HG03460 (cell line): ENCODE results near the gene PI4K2A.

Source experiments
- ATAC-seq: cut with Tn5 transposase; IDR thresholded peaks from one replicate; pipeline ENCODE4 v1.9.1; 2021; ENCODE audit not compliant: unreplicated experiment

PI4K2A gene

DNA sequence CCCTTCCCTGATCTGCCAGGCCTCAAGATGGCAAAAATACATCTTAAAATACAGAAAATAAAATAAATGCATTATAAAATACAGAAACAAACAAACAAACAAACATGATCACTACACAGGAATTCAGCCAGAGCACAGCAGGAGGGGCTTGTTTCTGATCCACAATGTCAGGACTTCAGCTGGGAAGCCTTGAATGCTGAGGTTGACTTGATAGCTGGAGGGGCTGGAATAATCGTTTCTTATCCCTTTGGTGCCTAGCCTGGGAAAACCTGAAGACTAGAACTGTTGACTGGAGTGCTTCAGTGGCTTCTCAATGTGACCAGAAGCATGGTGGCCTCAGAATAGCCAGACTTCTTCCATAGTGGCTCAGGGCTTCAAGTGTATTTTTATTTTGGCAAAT is 63.9 kb downstream of the PI4K2A start:
- ATAC-seq, result no peak

DNA sequence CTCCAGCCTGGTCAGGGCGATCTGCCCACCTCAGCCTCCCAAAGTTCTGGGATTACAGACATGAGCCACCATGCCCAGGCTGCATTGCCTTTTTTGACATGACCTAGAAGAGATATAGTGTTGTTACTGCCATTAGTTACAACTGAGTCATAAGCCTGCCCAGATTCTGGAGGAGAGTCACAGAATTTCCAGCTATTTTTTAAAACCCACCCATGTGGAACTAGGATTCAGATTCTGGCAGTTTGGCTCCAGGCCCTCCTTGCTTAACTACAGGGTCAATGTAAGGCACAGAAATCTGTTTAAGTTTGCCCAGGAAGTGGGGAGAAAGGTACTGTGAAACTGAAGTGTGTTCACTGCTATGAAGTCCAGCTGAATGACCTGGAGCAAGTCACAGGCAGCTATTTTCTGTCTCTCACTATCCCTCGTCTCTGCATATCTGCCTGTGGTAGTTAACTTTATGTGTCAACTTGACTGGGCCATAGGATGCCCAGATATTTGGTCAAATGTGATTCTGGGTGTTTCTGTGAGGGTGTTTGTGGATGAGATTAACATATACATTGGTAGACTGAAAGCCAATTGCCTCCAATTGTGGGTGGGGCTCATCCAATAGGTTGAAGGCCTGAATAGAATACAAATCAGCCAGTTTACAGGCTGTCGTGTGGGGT is 64.7 kb downstream of the PI4K2A start:
- no peak for ATAC-seq

DNA sequence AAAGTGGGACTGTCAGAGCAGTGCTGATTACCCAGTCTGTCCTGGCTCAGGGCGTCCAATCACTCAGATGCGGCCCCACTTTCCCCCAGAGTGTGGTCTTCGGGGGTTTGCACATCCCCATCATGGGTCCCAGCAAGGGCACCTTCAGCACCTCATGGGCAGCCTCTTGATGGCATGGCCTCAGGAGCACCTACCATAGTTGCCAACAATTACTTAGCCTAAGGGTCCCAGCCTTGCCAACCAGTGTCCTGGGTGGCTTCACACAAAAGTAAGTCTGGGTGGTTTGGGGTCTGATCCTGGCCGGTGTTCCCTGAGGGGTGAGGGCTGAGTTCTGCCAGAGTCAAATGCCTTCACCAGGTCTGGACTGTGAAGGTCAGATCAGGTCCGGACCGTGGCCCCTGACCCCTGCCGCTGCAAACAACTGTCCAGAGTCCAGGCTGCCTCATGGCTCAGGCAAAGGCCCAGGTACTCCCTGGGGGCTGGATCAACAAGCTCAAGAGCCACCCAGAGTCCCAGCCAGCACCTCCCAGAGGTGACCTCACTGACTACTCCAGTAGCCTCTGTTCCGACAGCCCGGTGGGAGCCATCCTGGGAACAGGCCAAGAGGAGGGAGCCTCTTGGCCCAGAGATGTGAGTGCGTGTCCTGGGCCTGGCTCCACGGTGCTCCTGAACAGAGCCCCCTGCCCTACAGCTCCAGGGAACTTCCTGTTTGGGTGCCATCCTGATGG is 66.8 kb downstream of the PI4K2A start:
- no peak for ATAC-seq

DNA sequence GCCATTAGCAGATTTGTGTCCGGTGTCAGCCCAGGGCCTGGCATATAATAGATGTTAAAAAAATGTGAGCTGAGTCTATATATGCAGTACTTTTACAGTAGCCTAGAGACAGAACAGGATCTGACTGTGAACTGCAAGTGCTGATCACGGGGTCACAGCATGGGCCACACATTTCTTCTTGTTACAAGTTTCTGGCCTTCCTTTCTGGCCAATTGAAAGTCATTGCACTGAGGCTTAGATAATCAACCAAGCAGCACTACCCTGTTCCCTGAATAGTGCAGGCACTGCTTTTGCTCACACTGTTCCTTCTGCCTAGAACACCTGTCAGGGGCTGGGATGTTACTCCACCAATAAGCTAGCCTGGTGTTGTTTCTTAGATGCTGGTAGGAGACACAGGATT is 67.7 kb downstream of the PI4K2A start:
- no peak for ATAC-seq

DNA sequence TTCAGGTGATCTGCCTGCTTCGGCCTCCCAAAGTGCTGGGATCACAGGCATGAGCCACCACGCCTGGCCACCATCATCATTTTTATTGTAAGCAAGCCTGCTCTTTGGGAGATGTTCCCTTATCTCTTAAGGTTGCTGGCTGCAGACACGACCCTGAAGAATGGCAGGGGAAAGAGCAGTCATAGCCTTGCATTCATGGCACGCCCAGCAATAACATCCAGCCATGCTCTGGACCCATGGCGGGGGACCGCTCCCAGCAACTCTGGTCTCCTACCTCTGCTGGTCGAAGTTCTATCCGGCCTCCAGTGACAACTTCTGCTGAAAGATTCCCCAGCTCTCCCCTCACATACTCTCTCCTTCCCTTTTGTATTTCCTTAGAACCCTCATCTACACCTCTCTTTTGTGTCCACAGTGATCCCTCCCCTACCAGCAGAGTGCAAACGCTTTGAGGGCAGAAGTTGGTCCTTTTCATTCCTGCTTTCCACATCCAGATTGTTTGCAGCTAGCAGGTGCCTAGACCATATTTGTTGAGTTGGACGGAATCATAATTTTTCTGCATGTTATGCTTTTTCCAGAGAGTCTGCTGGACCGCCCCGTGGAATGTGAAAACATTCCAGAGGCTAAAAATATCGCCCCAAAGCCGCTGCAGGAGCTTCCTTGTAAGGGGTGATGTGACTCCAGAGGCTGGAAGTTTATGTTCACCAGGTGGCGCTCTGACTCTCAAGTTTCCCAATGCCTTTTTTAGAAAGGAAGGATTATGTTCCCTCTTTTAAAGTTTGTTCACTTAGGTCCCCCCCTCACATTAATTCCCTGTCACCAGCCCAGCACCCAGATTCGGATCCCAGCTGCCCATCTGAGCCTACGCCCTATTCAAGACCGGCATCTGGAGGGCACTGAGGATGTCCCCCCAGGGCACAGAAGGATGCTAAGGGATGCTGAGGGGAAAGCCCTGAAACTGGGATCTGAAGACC is 68.8 kb downstream of the PI4K2A start:
- ATAC-seq, result no peak

DNA sequence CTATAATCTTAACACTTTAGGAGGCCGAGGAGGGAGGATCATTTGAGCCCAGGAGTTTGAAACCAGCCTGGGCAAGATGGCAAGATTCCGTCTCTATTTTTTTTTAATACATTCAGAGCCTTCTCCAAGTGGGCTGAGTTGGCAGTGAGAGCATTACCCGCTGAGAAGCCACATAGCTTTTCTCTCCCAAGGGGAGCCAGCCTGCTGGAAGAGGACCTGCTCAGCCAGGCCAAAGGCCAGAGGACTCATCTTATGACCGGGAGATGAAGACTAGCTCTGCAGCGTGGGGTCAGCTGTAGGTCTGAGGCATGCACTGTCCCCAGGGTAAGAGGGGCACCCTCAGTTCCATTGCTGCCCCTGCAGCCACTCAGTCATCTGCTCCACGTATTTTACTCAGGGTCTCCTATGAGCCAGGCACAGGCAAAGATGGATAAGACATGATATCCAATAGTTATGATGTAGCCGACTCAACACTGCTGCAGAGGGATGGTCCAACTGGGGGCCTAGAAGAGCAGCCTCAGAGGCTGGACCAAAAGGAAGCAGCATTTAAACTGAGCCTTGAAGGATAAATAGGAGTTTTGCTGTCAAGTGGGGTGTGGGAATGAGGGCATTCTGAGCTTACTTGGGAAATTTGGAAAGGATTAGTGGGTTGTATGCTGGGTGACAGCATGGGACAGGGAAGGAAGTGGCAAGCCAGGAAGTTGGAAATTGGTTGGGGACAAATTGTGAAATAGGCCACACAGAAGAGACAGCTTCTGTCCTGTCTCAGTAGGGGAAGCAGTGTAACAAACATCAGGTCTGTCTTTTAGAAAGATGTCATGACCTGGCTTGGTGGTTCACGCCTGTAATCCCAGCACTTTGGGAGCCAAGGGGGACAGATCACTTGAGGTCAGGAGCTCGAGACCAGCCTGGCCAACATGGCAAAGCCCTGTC is 71.4 kb downstream of the PI4K2A start:
- ATAC-seq, result no peak

DNA sequence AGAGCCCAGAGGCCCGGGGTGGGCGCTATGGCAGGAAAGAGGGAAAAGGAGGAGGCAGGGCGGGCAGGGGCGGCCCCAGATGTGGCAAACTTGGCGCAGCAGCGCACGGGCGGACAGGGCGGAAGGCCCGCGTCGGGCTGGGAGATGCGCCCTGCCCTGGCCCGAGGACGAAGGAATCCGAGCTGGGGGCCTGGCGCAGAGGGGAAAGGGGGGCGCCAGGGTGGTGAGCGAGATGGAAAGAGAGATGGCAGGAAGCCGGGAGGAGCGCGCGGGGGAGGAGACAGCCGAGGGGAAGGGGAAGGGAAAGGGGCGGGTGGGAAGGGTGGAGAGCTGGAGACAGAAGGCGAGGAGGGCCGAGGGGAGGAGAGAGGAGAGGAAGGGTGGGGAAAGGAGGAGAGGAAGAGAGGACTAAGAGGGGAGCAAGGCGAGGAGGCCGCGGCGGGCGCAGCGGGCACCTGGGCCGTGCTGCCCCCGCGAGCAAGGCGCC is 72.9 kb downstream of the PI4K2A start, which contains the start of gene MARVELD1:
TSS of gene MARVELD1 (plus strand) at position 392 of the 487 bp plus-strand sequence. CDS start 147 bp downstream, outside the sequence.
- ATAC-seq, result no peak

DNA sequence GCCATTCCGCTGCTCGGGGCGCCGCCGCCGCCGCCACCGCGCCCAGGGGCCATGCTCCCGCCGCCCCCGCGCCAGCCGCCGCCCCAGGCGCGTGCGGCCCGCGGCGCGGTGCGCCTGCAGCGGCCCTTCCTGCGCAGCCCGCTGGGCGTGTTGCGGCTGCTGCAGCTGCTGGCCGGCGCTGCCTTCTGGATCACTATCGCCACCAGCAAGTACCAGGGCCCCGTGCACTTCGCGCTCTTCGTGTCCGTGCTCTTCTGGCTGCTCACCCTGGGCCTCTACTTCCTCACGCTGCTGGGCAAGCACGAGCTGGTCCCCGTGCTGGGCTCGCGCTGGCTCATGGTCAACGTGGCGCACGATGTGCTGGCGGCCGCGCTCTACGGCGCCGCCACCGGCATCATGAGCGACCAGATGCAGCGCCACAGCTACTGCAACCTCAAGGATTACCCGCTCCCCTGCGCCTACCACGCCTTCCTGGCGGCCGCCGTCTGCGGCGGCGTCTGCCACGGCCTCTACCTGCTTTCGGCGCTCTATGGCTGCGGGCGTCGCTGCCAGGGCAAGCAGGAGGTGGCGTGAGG is 73.4 kb downstream of the PI4K2A start:
- peak; percentile 63 for ATAC-seq

DNA sequence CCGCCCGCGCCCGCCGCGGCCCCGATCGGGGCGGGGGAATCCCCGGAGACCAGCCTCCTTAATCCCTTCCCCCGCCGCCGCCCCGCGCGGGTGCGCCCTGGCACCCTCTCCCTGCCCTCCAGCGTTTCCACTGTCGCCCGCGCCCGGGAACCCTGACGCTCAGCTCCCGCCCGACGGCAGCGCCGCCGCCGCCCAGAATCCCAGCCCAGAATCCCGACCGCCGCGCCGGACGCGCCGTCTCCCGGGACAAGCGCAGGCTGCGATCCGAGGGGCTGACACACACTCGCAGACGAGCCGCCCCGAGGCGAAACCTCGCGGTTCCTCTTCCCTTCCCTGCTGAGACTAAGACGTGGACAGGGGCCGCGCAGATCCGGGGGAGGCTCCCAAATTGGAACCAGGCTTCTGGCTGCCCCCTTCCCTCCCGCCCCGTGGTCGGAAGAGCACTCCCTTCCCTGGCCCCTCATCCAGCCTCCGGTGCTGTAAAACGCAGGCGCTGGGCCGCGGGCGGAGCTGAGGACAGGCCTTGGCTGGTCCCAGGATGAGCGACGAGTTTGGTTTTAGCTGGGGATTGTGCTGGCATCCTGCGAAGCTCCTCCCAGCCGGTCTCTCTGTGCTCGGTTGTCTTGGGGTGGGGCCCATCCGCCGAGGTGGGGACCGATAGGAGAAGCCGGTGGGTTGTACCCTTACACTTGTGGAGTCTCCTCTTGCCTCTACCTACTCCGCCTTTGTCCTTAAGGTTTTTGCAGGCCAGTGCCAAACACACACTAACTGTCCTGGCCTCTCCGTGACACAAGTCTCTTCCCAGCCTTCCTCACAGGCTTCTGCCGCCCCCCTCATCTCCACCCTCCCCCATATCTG is 74.2 kb downstream of the PI4K2A start:
- peak; percentile 38 for ATAC-seq

DNA sequence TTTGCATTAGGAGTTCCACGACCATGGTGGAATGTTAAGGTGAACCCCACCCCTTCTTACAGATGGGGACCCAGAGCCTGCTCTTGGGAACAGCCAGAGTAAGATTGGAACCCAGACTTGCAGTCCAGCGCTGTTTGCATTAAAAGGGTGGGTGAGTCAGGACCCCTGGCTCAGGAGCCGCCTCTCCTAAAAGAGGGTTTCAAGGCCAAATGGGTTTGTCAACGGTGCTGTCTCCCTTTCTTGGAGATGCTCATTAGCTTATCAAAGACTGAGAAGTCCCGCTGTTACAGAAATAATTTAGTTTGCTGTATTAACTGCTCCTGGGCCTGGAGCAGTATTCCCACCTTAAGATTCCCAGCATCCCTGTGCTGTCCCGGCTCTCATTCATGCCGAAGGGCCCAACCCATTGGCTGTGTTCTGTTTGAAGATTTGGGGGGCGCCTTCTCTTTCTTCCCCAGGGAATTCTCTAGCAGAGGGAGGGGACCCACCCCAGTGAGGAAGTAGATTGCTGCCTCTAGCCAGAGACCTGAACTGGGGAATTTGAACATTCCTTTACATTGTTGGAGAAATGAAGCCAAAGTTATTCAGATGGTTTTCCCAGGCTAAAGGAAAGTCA is 74.9 kb downstream of the PI4K2A start:
- no peak for ATAC-seq

DNA sequence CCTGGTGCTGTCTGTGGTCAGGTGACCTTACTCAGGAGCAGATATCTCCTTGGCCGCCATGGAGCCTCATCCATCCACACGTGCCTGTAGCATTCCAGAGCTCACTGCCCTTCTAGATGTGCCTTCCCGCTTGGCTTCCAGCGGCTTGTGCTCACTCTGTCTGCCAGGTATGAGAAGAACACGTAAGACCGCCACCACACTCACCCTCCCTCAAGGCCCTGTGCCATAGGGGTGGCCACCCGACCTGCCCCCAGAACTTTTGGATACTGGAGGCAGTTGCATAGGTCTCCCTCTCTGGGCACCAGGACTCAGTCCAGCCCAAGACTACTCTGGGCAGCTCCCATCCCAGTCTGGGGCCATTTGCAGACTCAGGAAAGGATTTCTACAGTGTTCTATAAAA is 77.2 kb downstream of the PI4K2A start:
- ATAC-seq, result no peak

DNA sequence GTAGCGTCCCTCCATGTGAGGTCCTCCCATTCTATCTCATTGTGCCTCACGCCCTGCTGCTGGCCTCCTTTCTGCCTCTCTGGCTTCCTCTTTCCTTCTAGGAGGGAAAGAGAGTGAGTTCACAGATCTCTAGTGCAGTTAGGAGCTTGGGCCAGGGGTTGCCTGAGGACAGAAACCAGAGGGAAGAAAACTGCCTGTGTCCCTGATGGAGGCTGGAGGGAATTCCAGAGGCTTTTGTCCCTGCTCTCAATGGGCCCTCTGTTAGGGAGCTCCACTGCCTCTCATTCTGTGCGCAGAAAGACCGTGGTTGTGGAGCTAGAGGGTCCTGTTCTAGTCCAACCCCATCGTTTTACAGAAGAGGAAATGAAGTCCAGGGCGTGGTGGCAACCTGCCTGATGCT is 77.7 kb downstream of the PI4K2A start:
- ATAC-seq, result no peak

DNA sequence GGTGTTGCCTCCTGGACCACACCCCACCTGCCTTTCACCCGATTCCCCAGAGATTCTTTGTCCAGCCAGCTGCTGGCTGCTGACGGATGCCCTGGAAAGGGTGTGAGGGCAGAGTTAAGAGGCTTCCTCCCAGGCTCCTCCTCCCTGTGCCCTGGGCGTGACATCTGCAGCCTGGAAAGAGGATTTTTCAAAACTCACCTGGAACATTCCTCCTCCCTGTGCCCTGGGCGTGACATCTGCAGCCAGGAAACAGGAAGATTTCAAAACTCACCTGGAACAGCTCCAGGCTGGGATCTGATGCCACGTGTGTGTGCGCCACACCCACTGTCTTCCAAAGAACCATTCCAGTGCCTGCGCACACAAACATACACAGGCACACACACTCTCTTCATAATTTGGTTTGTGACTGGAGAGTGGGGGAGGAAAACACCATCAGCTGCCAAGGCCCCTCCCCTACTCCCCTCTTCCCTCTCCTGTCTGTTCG is 78.2 kb downstream of the PI4K2A start:
- no peak for ATAC-seq

DNA sequence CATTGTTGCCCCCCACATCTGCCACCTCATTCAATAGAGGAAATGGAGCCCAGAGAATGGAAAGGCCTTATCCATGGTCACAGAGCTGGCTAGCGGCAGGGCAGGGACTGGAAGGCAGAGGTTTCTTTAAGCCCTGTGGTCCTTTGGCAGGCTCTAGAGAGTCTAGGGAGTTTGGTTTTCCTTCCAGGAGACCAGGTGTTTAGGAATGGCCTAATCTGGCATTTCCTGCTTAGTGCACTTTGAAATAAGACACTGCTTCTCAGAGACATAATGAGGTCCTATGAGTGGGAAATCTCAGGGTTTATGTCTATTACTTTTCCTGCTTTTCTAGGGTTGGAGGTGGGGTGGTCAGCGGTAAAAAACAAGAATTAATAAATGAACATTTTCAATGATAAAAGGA is 79.1 kb downstream of the PI4K2A start:
- ATAC-seq, result no peak

DNA sequence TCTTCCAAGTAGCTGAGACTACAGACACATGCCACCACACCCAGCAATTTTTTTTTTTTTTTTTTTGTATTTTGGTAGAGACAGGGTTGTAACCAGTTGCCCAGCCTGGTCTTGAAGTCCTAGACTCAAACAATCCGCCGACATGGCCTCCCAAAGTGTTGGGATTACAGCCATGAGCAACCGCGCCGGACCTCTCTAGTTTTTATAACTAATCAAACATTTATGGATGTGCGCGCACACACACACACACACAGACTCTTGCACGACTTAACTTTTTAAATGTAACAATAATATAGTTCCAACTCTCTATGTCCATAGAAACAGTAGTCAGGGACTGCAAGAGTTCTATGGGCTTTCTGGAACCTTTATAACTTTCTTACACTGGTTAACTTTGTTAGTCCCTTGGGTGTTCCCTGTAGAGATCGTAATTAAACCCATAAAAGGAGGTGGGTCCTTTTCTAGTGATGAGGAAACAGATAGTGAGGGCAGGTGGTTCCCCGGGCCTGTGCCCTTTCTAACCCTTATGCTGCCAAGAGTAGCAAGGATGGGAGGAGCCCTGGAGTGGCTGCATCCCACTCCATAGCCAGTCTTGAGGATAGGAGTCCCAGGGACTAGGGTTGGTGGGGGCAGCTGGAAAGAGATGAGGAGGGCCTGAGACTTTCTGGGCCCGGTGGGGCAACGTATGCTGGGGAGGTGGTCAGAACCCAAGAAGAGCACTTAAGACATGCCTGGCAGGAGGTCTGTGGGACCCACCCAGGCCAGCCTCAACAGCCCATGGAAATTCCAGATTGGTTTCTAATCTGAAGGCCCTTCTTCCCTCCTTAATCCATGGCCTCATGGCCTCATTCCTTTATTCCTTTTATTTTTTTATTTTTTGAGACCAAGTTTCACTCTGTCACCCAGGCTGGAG is 81.7 kb downstream of the PI4K2A start:
- no peak for ATAC-seq

DNA sequence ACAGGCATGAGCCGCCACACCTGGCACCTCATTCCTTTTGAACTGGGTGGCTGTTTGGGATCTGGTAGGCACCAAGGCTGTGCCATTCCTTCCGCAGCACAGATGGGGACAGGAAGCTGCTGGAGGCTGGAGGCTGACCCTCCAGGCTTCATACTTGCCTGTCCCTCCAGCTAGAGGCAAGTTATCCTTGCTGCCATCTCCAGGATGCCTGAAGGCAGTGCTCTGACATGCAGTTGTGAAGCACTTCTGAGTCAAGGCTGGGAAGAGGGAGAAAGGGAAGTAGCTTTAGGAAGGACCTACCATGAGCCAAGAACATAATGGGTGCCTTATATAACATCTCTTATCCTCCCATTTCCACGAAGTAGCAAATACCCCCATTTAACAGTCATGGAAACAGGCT is 82.5 kb downstream of the PI4K2A start:
- ATAC-seq, result no peak

DNA sequence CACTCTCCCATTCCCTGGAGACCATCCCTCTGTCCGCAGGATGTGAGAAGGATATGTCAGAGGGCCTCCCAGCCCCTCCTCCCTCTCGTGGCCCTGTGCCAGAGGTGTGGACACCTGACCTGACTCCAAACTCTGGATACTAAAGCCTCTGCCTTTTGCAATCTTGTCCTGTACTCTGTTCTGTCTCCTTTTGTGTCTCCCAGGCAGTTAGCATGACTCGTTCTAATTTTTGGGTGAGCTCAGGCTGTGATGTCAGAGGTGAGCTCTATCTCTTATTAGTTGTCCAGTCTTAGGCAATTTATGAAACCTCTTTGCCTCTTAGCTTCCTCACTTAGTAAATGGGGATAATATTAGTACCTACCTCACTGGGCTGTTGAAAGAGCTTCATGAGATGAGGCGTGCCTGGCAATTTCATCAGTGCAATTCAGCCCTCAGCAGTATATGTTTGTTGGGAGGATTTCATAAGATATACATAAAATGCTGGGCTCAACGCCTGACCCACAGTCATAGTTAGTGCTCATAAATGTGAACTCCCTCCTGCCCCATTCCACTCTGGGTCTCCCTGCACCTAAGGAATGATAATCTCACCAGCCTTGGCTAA is 84.0 kb downstream of the PI4K2A start:
- ATAC-seq, result no peak
